ENCODE data around the gene INAFM2. TPM values are rescaled to one million over a fixed set of nuclear protein-coding genes. Genes with fewer than 3 reads are reported as not detected.

INAFM2 gene
- polyA plus RNA-seq, 1 donor from 2014 or later, result 14.8 TPM

DNA sequence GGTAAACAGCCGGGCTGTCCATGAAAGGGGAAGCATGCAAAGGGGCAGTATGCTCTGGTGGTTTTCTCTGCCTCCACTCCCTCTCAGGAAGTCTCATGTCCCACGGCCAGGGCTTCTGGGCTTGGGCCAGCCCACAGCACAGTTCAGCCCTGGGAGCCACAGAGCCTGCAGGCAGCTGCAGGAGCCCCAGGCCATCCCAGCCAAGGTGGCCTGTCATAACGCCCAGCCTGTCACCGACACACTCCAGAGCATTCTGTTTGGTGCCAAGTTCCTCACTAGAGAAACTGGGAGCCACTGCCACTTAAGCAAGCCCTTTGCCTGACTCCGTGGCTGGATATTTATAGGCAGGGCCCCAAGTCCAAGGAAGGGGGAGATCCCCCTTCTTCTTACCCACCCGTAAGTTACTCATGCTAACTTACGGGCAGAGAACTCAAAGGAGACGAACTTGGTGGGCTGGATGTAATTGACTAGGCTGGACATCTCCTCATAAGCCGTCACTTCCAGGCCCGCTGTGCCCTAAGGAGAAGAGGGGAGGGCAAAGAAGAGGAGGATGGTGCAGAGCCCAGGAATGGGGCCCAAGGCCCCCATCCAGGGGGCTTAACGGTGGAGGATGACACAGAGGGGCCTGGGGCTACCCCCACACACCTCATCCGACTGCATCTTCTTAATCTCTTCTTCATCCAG, 27.5 kb upstream of the INAFM2 start:
- Histone ChIP-seq H3K4me2 (ENCODE audit: low read length) (no peak overlapping the region), H4K20me1 (ENCODE audit: insufficient read depth) (no peaks in the 10 kb centered on the region), H3K27me3 (ENCODE audit: insufficient read depth, low read depth, low read length) (no peaks in the 10 kb centered on the region), H3K79me2 (replicated peaks; ENCODE audit: insufficient read depth, low read length) (no peaks in the 10 kb centered on the region), H3F3A (ENCODE audit: insufficient read depth, low read length, poor library complexity, severe bottlenecking) (no peaks in the 10 kb centered on the region), H2AFZ (ENCODE audit: low read depth, low read length) (no peak overlapping the region), H3K9ac (ENCODE audit: low read length) (no peak overlapping the region), H3K9me3 (ENCODE audit: low read length) (no peaks in the 10 kb centered on the region), H3K36me3 (ENCODE audit: insufficient read depth, low read length) (no peaks in the 10 kb centered on the region), H3K9me2 (ENCODE audit: insufficient read depth, low read length) (no peaks in the 10 kb centered on the region), H3K4me3 (ENCODE audit: low read length) (no peak overlapping the region), H3K27ac (ENCODE audit: low read length) (no peak overlapping the region)
- TF ChIP-seq SMC3 (conservative IDR thresholded peaks at IDR 0.05; ENCODE audit: poor library complexity) (no peak), EZH2 (IDR thresholded peaks at IDR 0.05; ENCODE audit: borderline replicate concordance, insufficient read depth, low read length, poor library complexity, severe bottlenecking) (no peak), EP300 (conservative IDR thresholded peaks at IDR 0.05; ENCODE audit: poor library complexity, severe bottlenecking) (no peak), RAD21 (conservative IDR thresholded peaks at IDR 0.05) (no peak), TAF1 (IDR thresholded peaks at IDR 0.05; ENCODE audit: low read depth) (no peak)
- TF ChIP-seq, protein P1, sequence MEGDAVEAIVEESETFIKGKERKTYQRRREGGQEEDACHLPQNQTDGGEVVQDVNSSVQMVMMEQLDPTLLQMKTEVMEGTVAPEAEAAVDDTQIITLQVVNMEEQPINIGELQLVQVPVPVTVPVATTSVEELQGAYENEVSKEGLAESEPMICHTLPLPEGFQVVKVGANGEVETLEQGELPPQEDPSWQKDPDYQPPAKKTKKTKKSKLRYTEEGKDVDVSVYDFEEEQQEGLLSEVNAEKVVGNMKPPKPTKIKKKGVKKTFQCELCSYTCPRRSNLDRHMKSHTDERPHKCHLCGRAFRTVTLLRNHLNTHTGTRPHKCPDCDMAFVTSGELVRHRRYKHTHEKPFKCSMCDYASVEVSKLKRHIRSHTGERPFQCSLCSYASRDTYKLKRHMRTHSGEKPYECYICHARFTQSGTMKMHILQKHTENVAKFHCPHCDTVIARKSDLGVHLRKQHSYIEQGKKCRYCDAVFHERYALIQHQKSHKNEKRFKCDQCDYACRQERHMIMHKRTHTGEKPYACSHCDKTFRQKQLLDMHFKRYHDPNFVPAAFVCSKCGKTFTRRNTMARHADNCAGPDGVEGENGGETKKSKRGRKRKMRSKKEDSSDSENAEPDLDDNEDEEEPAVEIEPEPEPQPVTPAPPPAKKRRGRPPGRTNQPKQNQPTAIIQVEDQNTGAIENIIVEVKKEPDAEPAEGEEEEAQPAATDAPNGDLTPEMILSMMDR (IDR thresholded peaks at IDR 0.05; ENCODE audit: poor library complexity, severe bottlenecking), result no peak
- TF ChIP-seq, protein P2, sequence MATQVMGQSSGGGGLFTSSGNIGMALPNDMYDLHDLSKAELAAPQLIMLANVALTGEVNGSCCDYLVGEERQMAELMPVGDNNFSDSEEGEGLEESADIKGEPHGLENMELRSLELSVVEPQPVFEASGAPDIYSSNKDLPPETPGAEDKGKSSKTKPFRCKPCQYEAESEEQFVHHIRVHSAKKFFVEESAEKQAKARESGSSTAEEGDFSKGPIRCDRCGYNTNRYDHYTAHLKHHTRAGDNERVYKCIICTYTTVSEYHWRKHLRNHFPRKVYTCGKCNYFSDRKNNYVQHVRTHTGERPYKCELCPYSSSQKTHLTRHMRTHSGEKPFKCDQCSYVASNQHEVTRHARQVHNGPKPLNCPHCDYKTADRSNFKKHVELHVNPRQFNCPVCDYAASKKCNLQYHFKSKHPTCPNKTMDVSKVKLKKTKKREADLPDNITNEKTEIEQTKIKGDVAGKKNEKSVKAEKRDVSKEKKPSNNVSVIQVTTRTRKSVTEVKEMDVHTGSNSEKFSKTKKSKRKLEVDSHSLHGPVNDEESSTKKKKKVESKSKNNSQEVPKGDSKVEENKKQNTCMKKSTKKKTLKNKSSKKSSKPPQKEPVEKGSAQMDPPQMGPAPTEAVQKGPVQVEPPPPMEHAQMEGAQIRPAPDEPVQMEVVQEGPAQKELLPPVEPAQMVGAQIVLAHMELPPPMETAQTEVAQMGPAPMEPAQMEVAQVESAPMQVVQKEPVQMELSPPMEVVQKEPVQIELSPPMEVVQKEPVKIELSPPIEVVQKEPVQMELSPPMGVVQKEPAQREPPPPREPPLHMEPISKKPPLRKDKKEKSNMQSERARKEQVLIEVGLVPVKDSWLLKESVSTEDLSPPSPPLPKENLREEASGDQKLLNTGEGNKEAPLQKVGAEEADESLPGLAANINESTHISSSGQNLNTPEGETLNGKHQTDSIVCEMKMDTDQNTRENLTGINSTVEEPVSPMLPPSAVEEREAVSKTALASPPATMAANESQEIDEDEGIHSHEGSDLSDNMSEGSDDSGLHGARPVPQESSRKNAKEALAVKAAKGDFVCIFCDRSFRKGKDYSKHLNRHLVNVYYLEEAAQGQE (IDR thresholded peaks at IDR 0.05; ENCODE audit: borderline replicate concordance), result no peak

DNA sequence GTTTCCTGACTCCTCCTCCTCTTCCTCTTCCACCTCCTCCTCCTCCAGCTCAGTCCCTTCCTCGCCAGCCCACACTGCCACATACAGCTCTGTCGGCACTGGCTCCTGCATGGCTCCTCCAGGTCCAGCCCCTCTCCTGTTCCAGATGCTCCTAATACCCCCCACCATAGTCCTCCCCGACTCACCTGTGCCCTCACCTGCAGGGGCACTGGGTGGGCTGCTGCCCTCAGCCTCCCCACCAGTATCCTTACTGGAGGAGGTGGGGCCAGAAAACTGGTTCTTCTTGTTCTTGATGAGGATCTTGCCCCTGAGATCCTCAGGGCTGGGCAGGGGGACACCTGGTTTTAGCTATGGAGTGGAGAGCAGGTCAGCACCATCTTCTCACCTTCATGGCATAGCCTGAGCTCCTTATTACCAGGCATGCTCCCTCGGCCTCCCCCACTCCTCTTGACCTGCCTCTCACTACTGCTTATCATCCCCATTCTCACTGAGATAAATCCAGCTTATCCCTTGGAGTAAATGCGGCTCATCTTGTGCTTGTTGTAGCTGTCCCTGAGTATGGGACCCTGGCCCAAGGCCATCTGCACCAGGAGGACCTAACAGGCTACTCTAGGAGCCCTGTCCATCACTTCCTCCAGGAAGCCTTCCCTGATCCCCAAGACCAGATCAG, 26.8 kb upstream of the INAFM2 start:
- no peaks in the 10 kb centered on the region for H3K27me3 ChIP-seq (ENCODE audit: insufficient read depth, low read depth, low read length)
- H3K9ac ChIP-seq (ENCODE audit: low read length), result no peak overlapping the region
- H3K4me2 ChIP-seq (ENCODE audit: low read length), result no peak overlapping the region
- no peaks in the 10 kb centered on the region for H4K20me1 ChIP-seq (ENCODE audit: insufficient read depth)
- TF ChIP-seq RAD21 (conservative IDR thresholded peaks at IDR 0.05) (no peak), EP300 (conservative IDR thresholded peaks at IDR 0.05; ENCODE audit: poor library complexity, severe bottlenecking) (no peak), TAF1 (IDR thresholded peaks at IDR 0.05; ENCODE audit: low read depth) (no peak)
- TF ChIP-seq, protein P1 (IDR thresholded peaks at IDR 0.05; ENCODE audit: poor library complexity, severe bottlenecking), result no peak
- no peaks in the 10 kb centered on the region for H3K9me3 ChIP-seq (ENCODE audit: low read length)
- H3K4me3 ChIP-seq (ENCODE audit: low read length), result no peak overlapping the region
- no peaks in the 10 kb centered on the region for H3F3A ChIP-seq (ENCODE audit: insufficient read depth, low read length, poor library complexity, severe bottlenecking)
- no peaks in the 10 kb centered on the region for H3K79me2 ChIP-seq (replicated peaks; ENCODE audit: insufficient read depth, low read length)
- no peaks in the 10 kb centered on the region for H3K9me2 ChIP-seq (ENCODE audit: insufficient read depth, low read length)
- H3K36me3 ChIP-seq (ENCODE audit: insufficient read depth, low read length), result no peaks in the 10 kb centered on the region
- H2AFZ ChIP-seq (ENCODE audit: low read depth, low read length), result no peak overlapping the region
- no peak overlapping the region for H3K27ac ChIP-seq (ENCODE audit: low read length)
